Gastrocnemius medialis (tissue), 4 donors: ENCODE results near the gene MCL1. TPM values are rescaled to one million over a fixed set of nuclear protein-coding genes. Genes with fewer than 3 reads are reported as not detected.
"Not testable (repeated sequence)": the region's sequence is repeated elsewhere in the genome, so short reads cannot be mapped to it uniquely, and the experiment has no call there.

ENCODE experiments used
- ATAC-seq, 2 donors: fragments of 150-250 bp; one replicate each; pipeline ENCODE4 v1.9.1; 2016
- DNase-seq, 2 donors: peaks; one replicate each; pipeline ENCODE4 v3.0.0-alpha.2; 2019
- H3K27ac ChIP-seq, 4 donors: fragments of 200-600 bp; sonication (generic); 1 replicate in 1 of 4; 2 replicates in 3 of 4; pipeline ENCODE4 v1.5.1; 2016 to 2018; ENCODE audit warnings: mild to moderate bottlenecking in 2 of 4, moderate library complexity in 1 of 4
- H3K27me3 ChIP-seq, 3 donors: fragments of 200-600 bp; sonication (generic) in 2 of 3; 1 replicate in 1 of 3; 2 replicates in 2 of 3; pipeline versions ENCODE4 v1.5.1 to v1.6.0; 2016 to 2019; ENCODE audit warnings: mild to moderate bottlenecking in 1 of 3, moderate library complexity in 1 of 3
- H3K36me3 ChIP-seq, 2 donors: fragments of 200-600 bp; sonication (generic) in 1 of 2; one replicate each; pipeline ENCODE4 v1.5.1; 2017 to 2018
- H3K4me1 ChIP-seq, 2 donors: fragments of 200-600 bp; sonication (generic) in 1 of 2; one replicate each; pipeline ENCODE4 v1.5.1; 2016 to 2017; ENCODE audit warnings: mild to moderate bottlenecking in 2 of 2
- H3K4me3 ChIP-seq, 4 donors: fragments of 200-600 bp; sonication (generic) in 3 of 4; 1 replicate in 1 of 4; 2 replicates in 3 of 4; pipeline ENCODE4 v1.5.1; 2016 to 2019; ENCODE audit warnings: mild to moderate bottlenecking in 2 of 4
- H3K9me3 ChIP-seq, 3 donors: fragments of 200-600 bp; sonication (generic) in 2 of 3; 1 replicate in 1 of 3; 2 replicates in 2 of 3; pipeline ENCODE4 v1.5.1; 2016 to 2019
- POLR2A ChIP-seq, 2 donors: fragments of 450-650 bp; IDR thresholded peaks; one replicate each; pipeline ENCODE4 v1.6.1; 2017; ENCODE audit warnings: antibody characterized with exemption in 2 of 2, mild to moderate bottlenecking in 2 of 2, moderate library complexity in 2 of 2
- in situ Hi-C, 4 donors: fragments of 200-750 bp; cut with MboI; loops; one replicate each; pipeline versions ENCODE4 v1.15.0 to v1.8.0; 2017; ENCODE audit warnings: low sequenced_read_pairs in 4 of 4
- intact Hi-C: fragments of 100-400 bp; cut with DNase I; formaldehyde crosslinking; loops from one replicate; pipeline ENCODE4 v1.15.1; 2023; ENCODE audit warnings: low total_unique reads
- total RNA-seq, 4 donors: library from RNA; depleted of rRNA; stranded (reverse); fragments of >200 nt; gene quantifications; one replicate each; pipeline versions ENCODE4 v1.1.0 to v1.2.3, GENCODE V29; 2016
- TF ChIP-seq, protein P1 (sequence below), 5 experiments: fragments of 450-650 bp in 3 of 5; fragments of 200-600 bp in 2 of 5; sonication (generic) in 2 of 5; IDR thresholded peaks in 4 of 5; conservative IDR thresholded peaks in 1 of 5; 1 replicate in 4 of 5; 2 replicates in 1 of 5; pipeline ENCODE4 v1.5.1; 2016 to 2019; ENCODE audit warnings: antibody characterized with exemption in 5 of 5, mild to moderate bottlenecking in 3 of 5, moderate library complexity in 3 of 5

Gene MCL1
- total RNA-seq, 4 donors from 2014 or later: 136 to 199 (median 176) TPM

- in situ Hi-C loops: no loop called here
Observed at GRCh38 chr1:150576367-150576711, 3.1 kb downstream of the MCL1 start.

DNA sequence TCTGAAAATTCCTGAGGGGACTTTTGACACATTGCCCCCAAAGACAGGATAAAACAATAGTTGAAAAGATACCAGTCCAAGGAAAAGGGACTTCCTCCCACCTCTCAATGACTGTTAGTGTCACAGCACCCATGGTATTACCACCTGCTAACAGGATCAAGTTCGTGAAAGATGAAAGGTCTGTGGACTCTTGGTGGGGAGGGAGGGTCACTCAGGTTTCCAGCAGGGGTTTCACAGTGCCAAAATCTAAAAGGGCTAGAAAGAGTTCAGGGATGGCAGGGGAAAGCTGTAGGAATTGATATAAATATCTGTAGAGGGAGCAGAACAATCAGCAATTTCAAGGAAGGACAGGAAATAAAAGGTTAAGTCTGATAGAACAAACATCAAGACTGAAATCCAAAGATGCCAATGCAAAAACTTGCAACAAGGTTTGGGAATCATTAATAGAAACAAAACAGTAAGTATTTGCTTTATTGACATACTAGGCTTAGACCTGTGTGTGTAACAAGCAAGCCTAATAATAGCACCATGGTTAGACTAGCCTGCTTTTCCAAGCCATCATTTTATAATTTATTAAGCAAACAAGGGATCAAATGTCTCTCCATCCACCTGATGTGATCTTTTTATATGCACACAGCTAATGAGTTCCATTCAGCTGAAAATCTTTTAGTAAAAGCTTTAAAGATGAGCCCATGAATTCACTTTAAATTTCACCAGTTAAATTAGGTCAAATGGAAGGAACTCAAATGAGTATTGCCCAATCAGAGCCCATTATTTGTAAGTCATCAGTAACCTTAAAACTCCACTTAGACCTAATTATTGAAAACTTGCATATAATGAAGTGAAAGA lies 3.7 kb downstream of the MCL1 start:
- H3K4me3 ChIP-seq: peak overlapping the region; percentile 67 to 98 (median 84)
- DNase-seq (no peak), ATAC-seq (peak; percentile 58 to 69)
- peak in 1 of 2 donors; percentile 62 for TF ChIP-seq POLR2A (IDR thresholded peaks at IDR 0.05)
- TF ChIP-seq, protein P1, sequence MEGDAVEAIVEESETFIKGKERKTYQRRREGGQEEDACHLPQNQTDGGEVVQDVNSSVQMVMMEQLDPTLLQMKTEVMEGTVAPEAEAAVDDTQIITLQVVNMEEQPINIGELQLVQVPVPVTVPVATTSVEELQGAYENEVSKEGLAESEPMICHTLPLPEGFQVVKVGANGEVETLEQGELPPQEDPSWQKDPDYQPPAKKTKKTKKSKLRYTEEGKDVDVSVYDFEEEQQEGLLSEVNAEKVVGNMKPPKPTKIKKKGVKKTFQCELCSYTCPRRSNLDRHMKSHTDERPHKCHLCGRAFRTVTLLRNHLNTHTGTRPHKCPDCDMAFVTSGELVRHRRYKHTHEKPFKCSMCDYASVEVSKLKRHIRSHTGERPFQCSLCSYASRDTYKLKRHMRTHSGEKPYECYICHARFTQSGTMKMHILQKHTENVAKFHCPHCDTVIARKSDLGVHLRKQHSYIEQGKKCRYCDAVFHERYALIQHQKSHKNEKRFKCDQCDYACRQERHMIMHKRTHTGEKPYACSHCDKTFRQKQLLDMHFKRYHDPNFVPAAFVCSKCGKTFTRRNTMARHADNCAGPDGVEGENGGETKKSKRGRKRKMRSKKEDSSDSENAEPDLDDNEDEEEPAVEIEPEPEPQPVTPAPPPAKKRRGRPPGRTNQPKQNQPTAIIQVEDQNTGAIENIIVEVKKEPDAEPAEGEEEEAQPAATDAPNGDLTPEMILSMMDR (IDR thresholded peaks at IDR 0.05 in 4 of 5, conservative IDR thresholded peaks at IDR 0.05 in 1 of 5): no peak
- intact Hi-C loops: no loop called here
- H3K9me3 ChIP-seq: no peaks in the 10 kb centered on the region
- in situ Hi-C loops: no loop called here
- H3K36me3 ChIP-seq: peaks cover 0 to 66% of the 10 kb centered on the region in 2 donors
- H3K27ac ChIP-seq: peak overlapping the region; percentile 100
- no peaks in the 10 kb centered on the region for H3K27me3 ChIP-seq
- peaks cover 54 to 55% of the 10 kb centered on the region in 2 donors for H3K4me1 ChIP-seq

More at GRCh38 chr1:150576367-150576711, 3.1 kb downstream of the MCL1 start:
- intact Hi-C loops: no loop called here
- Histone ChIP-seq H3K9me3 (no peaks in the 10 kb centered on the region), H3K27me3 (no peaks in the 10 kb centered on the region), H3K27ac (peak overlapping the region; percentile 100), H3K4me3 (peak overlapping the region; percentile 67 to 98 (median 84)), H3K36me3 (peaks cover 0 to 66% of the 10 kb centered on the region in 2 donors), H3K4me1 (peaks cover 49 to 52% of the 10 kb centered on the region in 2 donors)
- ATAC-seq: no peak
- TF ChIP-seq, protein P1 (IDR thresholded peaks at IDR 0.05 in 4 of 5, conservative IDR thresholded peaks at IDR 0.05 in 1 of 5): no peak
- no peak for TF ChIP-seq POLR2A (IDR thresholded peaks at IDR 0.05)
- DNase-seq: no peak

GRCh38 chr1:150575072-150575489 lies 4.3 kb downstream of the MCL1 start:
- ATAC-seq: peak; percentile 60 to 65

GRCh38 chr1:150574260-150575071 lies 4.9 kb downstream of the MCL1 start:
- DNase-seq: no peak
- Histone ChIP-seq H3K9me3 (no peaks in the 10 kb centered on the region), H3K36me3 (peaks cover 0 to 66% of the 10 kb centered on the region in 2 donors), H3K27ac (peak overlapping the region; percentile 100), H3K27me3 (no peaks in the 10 kb centered on the region), H3K4me1 (peaks cover 59 to 60% of the 10 kb centered on the region in 2 donors), H3K4me3 (peak overlapping the region; percentile 67 to 98 (median 84))
- intact Hi-C loops: no loop called here
- in situ Hi-C loops: no loop called here
- no peak for ATAC-seq
- no peak for TF ChIP-seq POLR2A (IDR thresholded peaks at IDR 0.05)
- TF ChIP-seq, protein P1 (IDR thresholded peaks at IDR 0.05 in 4 of 5, conservative IDR thresholded peaks at IDR 0.05 in 1 of 5): no peak

More at GRCh38 chr1:150575072-150575489, 4.3 kb downstream of the MCL1 start:
- intact Hi-C loops: no loop called here
- in situ Hi-C loops: no loop called here
- peaks cover 0 to 66% of the 10 kb centered on the region in 2 donors for H3K36me3 ChIP-seq
- H3K4me3 ChIP-seq: peak overlapping the region; percentile 67 to 98 (median 84)
- peak overlapping the region; percentile 100 for H3K27ac ChIP-seq
- H3K27me3 ChIP-seq: no peaks in the 10 kb centered on the region
- H3K4me1 ChIP-seq: peaks cover 55 to 56% of the 10 kb centered on the region in 2 donors
- DNase-seq: peak in 1 of 2 donors; percentile 63
- TF ChIP-seq, protein P1 (IDR thresholded peaks at IDR 0.05 in 4 of 5, conservative IDR thresholded peaks at IDR 0.05 in 1 of 5): no peak
- peak in 1 of 2 donors; percentile 48 for TF ChIP-seq POLR2A (IDR thresholded peaks at IDR 0.05)
- H3K9me3 ChIP-seq: no peaks in the 10 kb centered on the region

DNA sequence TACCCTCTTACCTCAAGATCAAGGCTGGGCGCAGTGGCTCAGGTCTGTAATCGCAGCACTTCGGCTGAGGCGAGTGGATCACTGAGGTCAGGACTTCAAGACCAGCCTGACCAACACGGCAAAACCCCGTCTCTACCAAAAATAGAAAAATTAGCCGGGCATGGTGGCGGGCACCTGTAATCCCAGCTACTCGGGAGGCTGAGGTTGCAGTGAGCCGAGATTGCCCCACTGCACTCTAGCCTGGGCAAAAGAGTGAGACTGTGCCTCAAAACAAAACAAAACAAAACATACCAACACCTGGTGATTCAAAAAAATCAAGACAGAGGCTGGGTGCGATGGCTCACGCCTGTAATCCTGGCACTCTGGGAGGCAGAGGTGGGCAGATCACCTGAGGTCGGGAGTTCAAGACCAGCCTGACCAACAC lies 5.8 kb downstream of the MCL1 start:
- in situ Hi-C loops, intact Hi-C loops, H3K27me3 ChIP-seq, ATAC-seq, DNase-seq, H3K9me3 ChIP-seq: not testable (repeated sequence)
- Histone ChIP-seq H3K36me3 (peaks cover 0 to 63% of the 10 kb centered on the region in 2 donors), H3K27ac (peak overlapping the region; percentile 100), H3K4me1 (peaks cover 67 to 68% of the 10 kb centered on the region in 2 donors), H3K4me3 (peak overlapping the region in 3 of 4 donors; percentile 1 to 98 (median 91))
